ENCODE results near the gene GCGR.

The GCGR gene

DNA sequence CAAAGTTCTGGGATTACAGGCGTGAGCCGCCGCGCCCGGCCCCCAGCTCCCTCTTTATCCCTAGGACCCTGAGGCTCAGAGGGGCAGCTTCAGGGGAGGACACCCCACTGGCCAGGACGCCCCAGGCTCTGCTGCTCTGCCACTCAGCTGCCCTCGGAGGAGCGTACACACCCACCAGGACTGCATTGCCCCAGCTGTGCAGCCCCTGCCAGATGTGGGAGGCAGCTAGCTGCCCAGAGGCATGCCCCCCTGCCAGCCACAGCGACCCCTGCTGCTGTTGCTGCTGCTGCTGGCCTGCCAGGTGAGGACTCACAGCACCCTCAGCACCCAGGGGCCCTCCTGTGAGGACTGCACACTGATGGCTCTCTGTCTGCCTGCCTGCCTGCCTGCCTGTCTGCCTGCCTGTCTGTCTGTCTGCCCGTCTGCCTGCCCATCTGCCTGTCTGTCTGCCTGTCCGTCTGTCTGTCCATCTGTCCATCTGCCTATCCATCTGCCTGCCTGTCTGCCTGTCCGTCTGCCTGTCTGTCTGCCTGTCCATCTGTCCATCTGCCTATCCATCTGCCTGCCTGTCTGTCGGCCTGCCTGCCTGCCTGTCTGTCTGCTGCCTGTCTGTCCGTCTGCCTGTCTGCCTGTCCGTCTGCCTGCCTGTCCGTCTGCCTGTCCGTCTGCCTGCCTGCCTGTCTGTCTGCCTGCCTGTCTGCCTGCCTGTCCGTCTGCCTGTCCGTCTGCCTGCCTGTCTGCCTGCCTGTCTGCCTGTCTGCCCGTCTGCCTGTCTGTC is 5.0 kb downstream of the GCGR start:
- TF ChIP-seq, protein P1, sequence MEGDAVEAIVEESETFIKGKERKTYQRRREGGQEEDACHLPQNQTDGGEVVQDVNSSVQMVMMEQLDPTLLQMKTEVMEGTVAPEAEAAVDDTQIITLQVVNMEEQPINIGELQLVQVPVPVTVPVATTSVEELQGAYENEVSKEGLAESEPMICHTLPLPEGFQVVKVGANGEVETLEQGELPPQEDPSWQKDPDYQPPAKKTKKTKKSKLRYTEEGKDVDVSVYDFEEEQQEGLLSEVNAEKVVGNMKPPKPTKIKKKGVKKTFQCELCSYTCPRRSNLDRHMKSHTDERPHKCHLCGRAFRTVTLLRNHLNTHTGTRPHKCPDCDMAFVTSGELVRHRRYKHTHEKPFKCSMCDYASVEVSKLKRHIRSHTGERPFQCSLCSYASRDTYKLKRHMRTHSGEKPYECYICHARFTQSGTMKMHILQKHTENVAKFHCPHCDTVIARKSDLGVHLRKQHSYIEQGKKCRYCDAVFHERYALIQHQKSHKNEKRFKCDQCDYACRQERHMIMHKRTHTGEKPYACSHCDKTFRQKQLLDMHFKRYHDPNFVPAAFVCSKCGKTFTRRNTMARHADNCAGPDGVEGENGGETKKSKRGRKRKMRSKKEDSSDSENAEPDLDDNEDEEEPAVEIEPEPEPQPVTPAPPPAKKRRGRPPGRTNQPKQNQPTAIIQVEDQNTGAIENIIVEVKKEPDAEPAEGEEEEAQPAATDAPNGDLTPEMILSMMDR (IDR thresholded peaks at IDR 0.05; ENCODE audit: low read depth, low read length): 0 out of 2 replicates have a peak, but pooled peaks have one; percentile 7
- no peak overlapping the region for H3K4me3 ChIP-seq (ENCODE audit: low read depth, low read length)

GRCh38 chr17:81809556-81809998 is 5.6 kb downstream of the GCGR start:
- TF ChIP-seq, protein P1 (IDR thresholded peaks at IDR 0.05; ENCODE audit: low read depth, low read length): no peak
- H3K4me3 ChIP-seq (ENCODE audit: low read depth, low read length): no peak overlapping the region

- TF ChIP-seq, protein P1 (IDR thresholded peaks at IDR 0.05; ENCODE audit: low read depth, low read length): no peak
- no peak overlapping the region for H3K4me3 ChIP-seq (ENCODE audit: low read depth, low read length)
These were observed 6.5 kb downstream of the GCGR start for GRCh38 chr17:81810476-81810875.

DNA sequence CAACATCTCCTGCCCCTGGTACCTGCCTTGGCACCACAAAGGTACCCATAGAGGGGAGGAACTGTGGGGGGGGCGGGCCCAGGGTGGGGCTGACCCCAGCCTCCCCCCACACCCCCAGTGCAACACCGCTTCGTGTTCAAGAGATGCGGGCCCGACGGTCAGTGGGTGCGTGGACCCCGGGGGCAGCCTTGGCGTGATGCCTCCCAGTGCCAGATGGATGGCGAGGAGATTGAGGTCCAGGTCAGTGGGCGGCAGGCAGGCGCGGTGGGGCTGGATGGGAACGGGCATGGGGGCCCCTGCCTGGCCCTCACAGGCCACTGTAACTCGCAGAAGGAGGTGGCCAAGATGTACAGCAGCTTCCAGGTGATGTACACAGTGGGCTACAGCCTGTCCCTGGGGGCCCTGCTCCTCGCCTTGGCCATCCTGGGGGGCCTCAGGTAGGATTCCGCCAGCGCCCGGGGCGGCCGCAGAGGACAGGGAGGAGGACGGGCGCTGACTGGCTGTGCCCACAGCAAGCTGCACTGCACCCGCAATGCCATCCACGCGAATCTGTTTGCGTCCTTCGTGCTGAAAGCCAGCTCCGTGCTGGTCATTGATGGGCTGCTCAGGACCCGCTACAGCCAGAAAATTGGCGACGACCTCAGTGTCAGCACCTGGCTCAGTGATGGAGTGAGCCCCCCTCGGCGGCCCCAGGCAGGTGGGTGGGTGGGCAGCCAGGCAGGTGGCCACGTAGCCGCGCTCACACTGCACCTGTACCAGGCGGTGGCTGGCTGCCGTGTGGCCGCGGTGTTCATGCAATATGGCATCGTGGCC is 7.1 kb downstream of the GCGR start:
- H3K4me3 ChIP-seq (ENCODE audit: low read depth, low read length): no peak overlapping the region
- TF ChIP-seq, protein P1 (IDR thresholded peaks at IDR 0.05; ENCODE audit: low read depth, low read length): no peak

GRCh38 chr17:81811705-81812570 is 8.0 kb downstream of the GCGR start:
- no peak overlapping the region for H3K4me3 ChIP-seq (ENCODE audit: low read depth, low read length)
- TF ChIP-seq, protein P1 (IDR thresholded peaks at IDR 0.05; ENCODE audit: low read depth, low read length): no peak

- TF ChIP-seq, protein P1 (IDR thresholded peaks at IDR 0.05; ENCODE audit: low read depth, low read length): no peak
- H3K4me3 ChIP-seq (ENCODE audit: low read depth, low read length): no peak overlapping the region
These were observed 8.8 kb downstream of the GCGR start for GRCh38 chr17:81812571-81813370.
